Gastrocnemius medialis (tissue), 4 donors: ENCODE data around the gene ZKSCAN1.

ENCODE experiments used
- CTCF ChIP-seq, 5 experiments: fragments of 450-650 bp in 3 of 5; fragments of 200-600 bp in 2 of 5; sonication (generic) in 2 of 5; IDR thresholded peaks in 4 of 5; conservative IDR thresholded peaks in 1 of 5; 1 replicate in 4 of 5; 2 replicates in 1 of 5; pipeline ENCODE4 v1.5.1; 2016 to 2019; ENCODE audit warnings: antibody characterized with exemption in 5 of 5, mild to moderate bottlenecking in 3 of 5, moderate library complexity in 3 of 5
- POLR2A ChIP-seq, 2 donors: fragments of 450-650 bp; IDR thresholded peaks; one replicate each; pipeline ENCODE4 v1.6.1; 2017; ENCODE audit warnings: antibody characterized with exemption in 2 of 2, mild to moderate bottlenecking in 2 of 2, moderate library complexity in 2 of 2

- no peak for TF ChIP-seq CTCF (IDR thresholded peaks at IDR 0.05 in 4 of 5, conservative IDR thresholded peaks at IDR 0.05 in 1 of 5)
- no peak for TF ChIP-seq POLR2A (IDR thresholded peaks at IDR 0.05)
These were observed 40.7 kb upstream of the ZKSCAN1 start for GRCh38 chr7:99974681-99975080.
